IPS DF 4.7 (cell line): ENCODE data around the gene LHFPL3.
"Not testable (repeated sequence)": the region's sequence is repeated elsewhere in the genome, so short reads cannot be mapped to it uniquely, and the experiment has no call there.

Source experiments
- DNase-seq: peaks from one replicate; pipeline ENCODE4 v3.0.0-alpha.2; 2013; ENCODE audit warnings: low spot score; ENCODE audit errors: extremely low read depth

LHFPL3 gene

DNA sequence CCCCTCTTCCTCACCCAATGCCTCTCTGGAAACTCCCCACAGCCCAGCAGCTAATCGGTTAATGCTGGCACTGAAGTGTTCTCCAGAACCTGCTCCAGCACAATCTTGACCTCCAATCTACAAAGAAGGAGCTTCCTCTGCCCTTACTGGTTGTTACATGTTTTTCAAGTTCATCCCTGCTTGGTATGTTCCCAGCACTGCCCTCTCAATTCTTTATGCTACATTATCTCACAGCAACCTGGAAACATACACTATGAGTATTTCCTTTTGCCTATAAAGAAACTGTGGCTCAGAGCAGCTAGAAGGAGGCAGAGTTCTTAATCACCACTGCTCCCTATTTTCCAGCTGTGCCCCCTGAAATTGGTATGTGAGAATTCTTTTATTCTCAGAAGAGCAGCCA is 601.5 kb downstream of the LHFPL3 start:
- DNase-seq, result no peak

DNA sequence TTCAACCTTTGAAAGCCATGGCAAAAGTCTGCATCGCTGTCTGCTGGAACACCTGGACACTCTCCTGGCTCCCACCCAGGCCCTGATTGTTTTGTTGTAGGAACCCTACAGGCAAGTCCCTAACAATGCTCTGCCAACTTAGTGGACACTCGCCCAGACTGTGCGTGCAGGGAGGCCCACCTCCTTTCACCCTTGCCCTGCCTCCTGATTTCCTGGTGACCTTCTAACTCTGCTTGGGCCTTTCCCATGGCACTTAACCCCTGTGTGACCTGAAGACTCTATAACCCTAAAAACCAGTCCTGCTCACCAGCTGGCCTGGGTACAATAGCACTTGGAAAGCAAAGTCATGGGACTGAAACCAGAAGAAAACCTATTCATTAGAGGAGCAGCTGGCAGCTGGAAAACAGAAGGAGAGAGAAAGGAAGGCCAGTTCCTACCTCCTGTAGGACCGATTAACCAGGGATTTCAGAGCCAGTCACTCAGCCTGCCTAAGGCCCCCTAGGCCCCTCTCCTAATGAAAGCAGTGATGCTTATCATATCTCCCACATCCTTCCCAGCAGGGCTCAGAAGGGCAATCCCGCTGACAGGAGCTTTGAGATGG is 602.9 kb downstream of the LHFPL3 start:
- DNase-seq, result no peak

GRCh38 chr7:104933022-104933421 is 604.6 kb downstream of the LHFPL3 start:
- no peak for DNase-seq

DNA sequence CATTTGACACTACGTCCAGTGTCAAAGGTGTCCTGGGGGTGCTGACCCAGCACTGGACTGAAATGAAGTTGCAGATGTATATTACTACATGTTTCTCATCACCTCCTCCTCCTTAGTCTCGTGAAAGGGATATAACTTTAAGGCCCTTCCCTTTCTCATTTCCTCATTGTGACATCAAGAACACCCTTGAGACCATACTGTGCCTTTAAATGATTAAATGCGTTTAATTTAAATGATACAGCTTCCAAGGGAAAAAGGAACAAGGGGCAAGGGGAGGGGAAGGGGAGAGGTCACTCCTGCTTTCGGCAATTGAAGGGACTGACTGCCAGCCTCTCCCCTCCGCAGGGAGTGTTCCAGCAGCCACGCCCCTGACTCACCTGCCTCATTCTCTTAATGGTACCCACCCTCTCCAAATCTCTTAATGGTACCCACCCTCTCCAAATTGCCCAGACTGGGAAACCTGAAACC is 605.2 kb downstream of the LHFPL3 start:
- DNase-seq, result no peak

DNA sequence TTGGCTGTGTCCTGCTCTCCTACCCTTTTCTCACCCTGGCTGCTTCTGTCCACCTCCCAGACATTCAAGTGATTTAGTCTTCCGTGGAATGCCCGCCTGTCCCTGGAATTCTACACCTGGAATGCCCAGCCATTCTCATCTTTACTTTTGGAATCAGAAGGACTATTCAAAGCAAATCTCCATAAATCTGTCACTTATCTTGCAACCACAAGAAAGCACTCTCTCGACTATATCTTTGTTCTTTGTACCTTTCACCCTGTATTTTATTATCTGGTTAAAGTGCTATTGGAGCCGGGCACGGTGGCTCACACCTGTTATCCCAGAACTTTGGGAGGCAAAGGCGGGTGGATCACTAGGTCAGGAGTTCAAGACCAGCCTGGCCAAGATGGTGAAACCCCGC is 606.3 kb downstream of the LHFPL3 start:
- DNase-seq, result no peak

- DNase-seq, result no peak
Measured at GRCh38 chr7:104935276-104935675, 606.9 kb downstream of the LHFPL3 start.

GRCh38 chr7:104936546-104936945 is 608.1 kb downstream of the LHFPL3 start:
- no peak for DNase-seq

GRCh38 chr7:104937489-104937888 is 609.1 kb downstream of the LHFPL3 start:
- DNase-seq, result not testable (repeated sequence)

DNA sequence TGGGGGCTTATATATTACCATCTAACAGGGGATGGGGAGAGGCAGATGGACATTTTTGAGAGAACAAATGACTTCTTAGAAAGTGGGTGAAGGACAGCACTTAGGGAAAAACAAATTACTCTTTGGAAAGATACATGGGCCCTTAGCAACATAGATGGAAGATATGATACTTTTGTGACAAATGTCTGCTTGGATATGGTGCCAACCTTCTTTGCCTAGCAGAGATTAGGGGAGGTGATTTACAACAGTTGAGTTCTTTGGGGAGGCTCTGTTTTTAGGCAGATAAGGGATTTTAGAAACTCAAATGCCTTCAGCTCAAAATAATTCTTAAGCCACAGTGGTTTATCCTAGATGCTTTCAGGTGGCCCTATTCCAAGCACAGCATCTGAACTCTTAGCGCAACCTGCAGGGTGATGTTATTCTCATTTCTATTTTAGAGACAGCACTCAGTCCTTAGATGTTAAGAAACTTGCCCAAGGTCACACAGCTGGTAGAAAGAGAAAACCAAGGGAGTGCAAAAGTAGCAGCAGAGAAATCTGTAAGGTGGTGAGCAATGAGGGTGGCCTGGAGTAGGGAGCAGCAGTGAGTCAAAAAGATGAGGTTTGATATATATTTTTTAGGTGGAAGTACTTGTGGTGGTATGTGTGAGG is 610.5 kb downstream of the LHFPL3 start:
- DNase-seq, result no peak

DNA sequence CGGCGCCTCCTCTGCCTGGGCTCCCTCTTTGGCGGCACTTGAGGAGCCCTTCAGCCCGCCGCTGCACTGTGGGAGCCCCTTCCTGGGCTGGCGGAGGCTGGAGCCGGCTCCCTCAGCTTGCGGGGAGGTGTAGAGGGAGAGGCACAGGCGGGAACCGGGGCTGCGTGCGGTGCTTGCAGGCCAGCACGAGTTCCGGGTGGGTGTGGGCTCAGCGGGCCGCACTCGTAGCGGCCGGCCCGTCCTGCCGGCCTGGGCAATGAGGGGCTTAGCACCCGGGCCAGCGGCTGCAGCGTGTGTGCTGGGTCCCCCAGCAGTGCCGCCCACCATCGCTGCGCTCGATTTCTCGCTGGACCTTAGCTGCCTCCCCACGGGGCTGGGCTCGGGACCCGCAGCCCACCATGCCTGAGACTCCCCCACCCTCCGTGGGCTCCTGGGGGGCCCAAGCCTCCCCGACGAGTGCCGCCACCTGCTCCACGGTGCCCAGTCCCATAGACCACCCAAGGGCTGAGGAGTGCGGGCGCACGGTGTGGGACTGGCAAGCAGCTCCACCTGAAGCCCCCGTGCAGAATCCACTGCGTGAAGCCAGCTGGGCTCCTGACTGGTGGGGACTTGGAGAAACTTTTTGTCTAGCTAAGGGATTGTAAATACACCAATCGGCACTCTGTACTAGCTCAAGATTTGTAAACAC is 611.8 kb downstream of the LHFPL3 start:
- no peak for DNase-seq

GRCh38 chr7:104943502-104944343 is 615.3 kb downstream of the LHFPL3 start:
- no peak for DNase-seq

GRCh38 chr7:104945599-104945956 is 617.2 kb downstream of the LHFPL3 start:
- no peak for DNase-seq

DNA sequence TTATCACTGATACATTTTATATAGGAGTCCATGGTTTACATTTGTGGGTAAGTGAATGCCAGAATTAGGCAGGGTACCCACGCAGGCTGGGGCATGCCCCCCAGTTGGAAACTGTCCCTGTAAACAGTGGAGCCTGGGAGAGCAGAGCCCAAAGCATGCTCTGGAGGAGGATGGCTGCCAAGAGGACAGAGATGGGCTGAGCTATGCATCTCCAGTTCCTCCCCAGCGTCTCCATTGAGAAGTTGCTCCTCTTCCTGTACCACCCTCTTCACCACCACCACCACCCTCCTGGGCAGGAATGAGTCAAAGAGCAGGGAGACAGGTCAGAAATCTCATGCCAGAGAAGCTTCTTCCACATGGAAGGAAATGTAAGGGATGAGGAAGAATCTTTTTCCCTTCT is 617.9 kb downstream of the LHFPL3 start:
- DNase-seq, result no peak

- no peak for DNase-seq
Measured at GRCh38 chr7:104950006-104950405, 621.6 kb downstream of the LHFPL3 start.

- DNase-seq, result no peak
Measured at GRCh38 chr7:104950754-104951153, 622.4 kb downstream of the LHFPL3 start.

GRCh38 chr7:104951546-104951945 is 623.1 kb downstream of the LHFPL3 start:
- no peak for DNase-seq

GRCh38 chr7:104955276-104955675 is 626.9 kb downstream of the LHFPL3 start:
- DNase-seq, result no peak
